Esophagus mucosa (tissue), 1 donor: ENCODE results near the gene HNRNPA1. TPM values are rescaled to one million over a fixed set of nuclear protein-coding genes. Genes with fewer than 3 reads are reported as not detected.

Source experiments
- total RNA-seq: library from RNA; stranded (reverse); gene quantifications from one replicate; pipeline ENCODE4 v1.2.4, GENCODE V29; 2023
- donor health status: DM: yes; HTN: yes; CAD: no.

Gene HNRNPA1
- total RNA-seq, 1 donor from 2014 or later = 687 TPM

Other genes with a start within 250 kb of the HNRNPA1 start
- 0.60 TPM for gene HOXC5, start 247.7 kb upstream of the HNRNPA1 start, total RNA-seq
- 5.1 TPM for gene HOXC4, start 226.9 kb upstream of the HNRNPA1 start, total RNA-seq
- 35.2 TPM for gene SMUG1, start 91.7 kb upstream of the HNRNPA1 start, total RNA-seq
- gene CBX5, start 604 bp upstream of the HNRNPA1 start, total RNA-seq = 44.0 TPM
- not detected for gene NFE2, start 20.3 kb downstream of the HNRNPA1 start, total RNA-seq
- gene COPZ1, start 44.4 kb downstream of the HNRNPA1 start, total RNA-seq = 111 TPM
- 0.16 TPM for gene GPR84, start 83.8 kb downstream of the HNRNPA1 start, total RNA-seq
- 52.2 TPM for gene ZNF385A, start 104.0 kb downstream of the HNRNPA1 start, total RNA-seq
- gene ITGA5, start 138.5 kb downstream of the HNRNPA1 start, total RNA-seq = 12.8 TPM
- not detected for gene GTSF1, start 192.9 kb downstream of the HNRNPA1 start, total RNA-seq
- gene NCKAP1L, start 217.0 kb downstream of the HNRNPA1 start, total RNA-seq = 2.0 TPM